Right ventricle myocardium superior (tissue), 1 donor: ENCODE data around the gene FBXO21. TPM values are rescaled to one million over a fixed set of nuclear protein-coding genes. Genes with fewer than 3 reads are reported as not detected.
"Not testable (repeated sequence)": the region's sequence is repeated elsewhere in the genome, so short reads cannot be mapped to it uniquely, and the experiment has no call there.

Experiments used
- ATAC-seq: fragments of 200-7000 bp; cut with Tn5 transposase; one replicate; pipeline ENCODE4 v1.9.1; 2020; ENCODE audit warnings: mild to moderate bottlenecking; ENCODE audit not compliant: poor library complexity
- DNase-seq: peaks from one replicate; pipeline ENCODE4 v3.0.0-alpha.2; 2020
- intact Hi-C: fragments of 100-400 bp; cut with DNase I; formaldehyde crosslinking; loops from one replicate; pipeline ENCODE4 v1.11.2; 2022
- total RNA-seq: library from RNA; stranded (reverse); fragmentation: NEBNext Ultra II Directional; extraction: Animal tissue kit (Norgen Biotek cat#: 25700); gene quantifications from one replicate; pipeline ENCODE4 v1.2.1, GENCODE V29; 2021
- donor health status: DM: no; HTN: yes; CAD: no; lungs with severe emphysema.

The FBXO21 gene
- total RNA-seq, 1 donor from 2014 or later = 35.3 TPM

GRCh38 chr12:117098361-117099217, 91.7 kb downstream of the FBXO21 start:
- intact Hi-C loops = loop anchor here (5.0 kb wide), 1 partner anchor 66 kb away; no protein-coding TSS in a partner anchor
- DNase-seq (peak; percentile 47), ATAC-seq (peak; percentile 34)

GRCh38 chr12:117098024-117098360, 92.3 kb downstream of the FBXO21 start:
- ATAC-seq (no peak), DNase-seq (no peak)
- intact Hi-C loops = loop anchor here (5.0 kb wide), 1 partner anchor 66 kb away; no protein-coding TSS in a partner anchor

DNA sequence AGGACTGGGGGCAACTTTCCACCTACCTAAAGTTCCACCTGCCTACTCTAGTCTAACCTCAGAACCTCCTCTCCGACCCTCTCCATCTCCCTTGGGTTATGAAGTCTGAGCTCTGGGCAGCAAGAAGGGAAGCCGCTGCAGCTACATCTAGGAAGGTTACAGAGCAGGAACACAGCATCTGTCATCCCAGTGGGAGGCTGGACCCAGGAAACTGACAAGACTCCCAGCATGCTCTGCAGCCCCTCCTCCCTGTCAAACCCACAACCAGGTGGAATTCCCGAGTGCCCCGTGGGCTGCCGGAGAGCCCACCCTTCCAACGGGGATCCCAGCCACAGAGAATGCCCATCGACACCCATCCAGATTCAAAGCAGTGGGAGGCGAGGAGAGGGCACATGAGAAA, 93.1 kb downstream of the FBXO21 start:
- intact Hi-C loops = loop anchor here (5.0 kb wide), 1 partner anchor 65 kb away; no protein-coding TSS in a partner anchor
- ATAC-seq (no peak), DNase-seq (no peak)

DNA sequence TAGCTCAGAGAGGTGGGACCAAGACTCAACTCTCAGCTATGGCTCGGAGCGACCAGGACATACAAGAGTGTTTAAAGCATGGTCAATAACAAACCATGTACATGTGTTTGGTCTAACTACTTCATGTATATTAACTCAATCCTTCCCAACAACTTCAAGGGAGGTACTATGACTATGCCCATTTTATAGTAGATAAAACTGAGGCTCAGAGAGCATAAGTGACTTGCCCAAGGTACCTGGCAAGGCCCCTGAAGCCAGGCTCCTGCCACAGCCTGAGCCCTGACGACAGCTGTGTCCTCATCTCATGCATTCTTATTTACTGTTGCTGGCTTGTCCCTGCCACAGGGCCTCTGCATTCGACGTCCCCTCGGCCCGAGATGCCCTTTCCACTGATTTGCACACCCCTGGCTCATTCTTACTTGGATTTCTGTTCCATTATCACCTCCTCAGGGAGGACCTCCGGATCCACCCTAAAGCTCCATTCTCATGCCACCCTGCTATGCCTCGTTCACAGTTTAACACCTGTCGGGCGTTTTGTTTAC, 93.7 kb downstream of the FBXO21 start:
- no peak for DNase-seq
- intact Hi-C loops = loop anchor here (5.0 kb wide), 1 partner anchor 64 kb away; no protein-coding TSS in a partner anchor
- ATAC-seq = no peak

- intact Hi-C loops = loop anchor here (5.0 kb wide), 1 partner anchor 63 kb away; no protein-coding TSS in a partner anchor
- DNase-seq, ATAC-seq: not testable (repeated sequence)
Measured at GRCh38 chr12:117095191-117095590, 95.1 kb downstream of the FBXO21 start.

DNA sequence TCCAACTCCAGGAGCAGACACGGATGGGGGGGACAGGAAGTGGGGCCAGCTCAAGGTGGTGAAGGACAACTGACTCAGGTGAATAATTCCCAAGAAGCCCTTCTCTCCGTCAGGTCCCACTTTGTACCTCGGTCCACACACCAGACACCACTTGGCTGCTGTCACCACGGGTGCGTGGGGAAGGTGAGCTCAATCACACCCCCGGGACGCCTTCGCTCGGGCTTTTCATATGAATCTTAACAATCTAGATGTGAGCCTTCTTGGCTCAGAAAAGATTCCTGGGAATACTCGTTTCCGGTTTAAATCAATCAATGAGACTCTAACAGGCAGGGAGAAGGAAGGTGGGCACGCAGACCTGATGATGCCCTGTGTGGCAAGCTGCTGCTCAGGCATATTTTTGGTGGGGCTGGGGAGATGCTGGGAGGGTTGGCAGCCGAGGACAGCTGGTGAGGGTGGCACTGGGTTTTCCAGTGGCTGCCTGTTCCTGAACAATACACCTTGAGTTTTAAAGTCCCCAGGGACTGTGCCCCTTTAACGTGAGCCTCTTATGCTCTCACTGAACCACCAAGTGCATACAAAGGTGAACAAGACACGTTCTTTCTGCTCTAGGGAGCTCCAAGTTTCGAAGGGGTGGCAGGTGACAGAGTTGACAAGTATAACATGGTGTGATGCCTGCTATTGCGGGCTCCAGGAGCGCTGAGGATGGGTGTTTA, 96.2 kb downstream of the FBXO21 start:
- DNase-seq (no peak), ATAC-seq (peak; percentile 19)
- intact Hi-C loops = no loop called here

GRCh38 chr12:117093431-117093830, 96.8 kb downstream of the FBXO21 start:
- intact Hi-C loops = no loop called here

DNA sequence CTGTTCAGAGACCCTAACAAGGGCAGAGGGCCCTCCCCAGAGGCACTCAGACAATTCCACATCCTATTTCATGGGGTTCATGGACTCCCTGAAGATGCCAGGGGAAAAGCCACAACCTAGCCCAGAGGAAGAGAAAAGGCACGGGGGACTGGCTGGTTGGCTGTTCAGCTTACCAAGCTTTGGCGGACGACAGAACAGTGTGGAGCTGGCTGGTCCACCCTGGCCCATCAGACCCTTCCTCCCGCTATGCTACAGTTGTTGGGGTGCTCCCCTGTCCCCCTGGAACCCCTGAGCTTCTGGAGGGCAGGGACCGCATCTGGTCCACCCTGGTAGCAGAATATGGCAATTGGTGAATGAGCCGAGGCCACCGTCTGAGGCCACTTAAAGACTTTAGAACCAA, 97.4 kb downstream of the FBXO21 start:
- ATAC-seq = no peak
- intact Hi-C loops = no loop called here

More at GRCh38 chr12:117093431-117093830, 96.8 kb downstream of the FBXO21 start:
- ATAC-seq = no peak
- no peak for DNase-seq

DNA sequence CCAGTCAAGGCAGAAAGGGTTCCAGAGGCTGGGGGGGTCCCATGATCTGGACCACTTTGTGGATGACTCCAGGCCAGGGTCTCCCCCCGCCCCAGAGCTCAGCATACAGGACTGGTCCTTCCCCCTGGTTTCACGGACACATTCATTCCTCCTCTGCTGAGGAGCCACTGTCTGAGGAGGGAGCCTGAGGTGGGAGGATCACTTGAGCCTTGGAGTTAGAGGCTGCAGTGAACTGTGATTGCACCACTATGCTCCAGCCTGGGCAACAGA, 97.8 kb downstream of the FBXO21 start:
- intact Hi-C loops = no loop called here

More for the DNA sequence above, 97.4 kb downstream of the FBXO21 start:
- DNase-seq = no peak

More for the DNA sequence above, 97.8 kb downstream of the FBXO21 start:
- no peak for ATAC-seq
- DNase-seq = no peak

Other genes with a start within 250 kb of the FBXO21 start
- gene TESC, start 91.1 kb downstream of the FBXO21 start, total RNA-seq = 93.6 TPM
- 0.19 TPM for gene NOS1, start 171.2 kb upstream of the FBXO21 start, total RNA-seq